ENCODE data around the gene MYCN. TPM values are rescaled to one million over a fixed set of nuclear protein-coding genes. Genes with fewer than 3 reads are reported as not detected.

The MYCN gene
- total RNA-seq, 2 experiments from 2014 or later: 0.16 to 0.22 TPM

DNA sequence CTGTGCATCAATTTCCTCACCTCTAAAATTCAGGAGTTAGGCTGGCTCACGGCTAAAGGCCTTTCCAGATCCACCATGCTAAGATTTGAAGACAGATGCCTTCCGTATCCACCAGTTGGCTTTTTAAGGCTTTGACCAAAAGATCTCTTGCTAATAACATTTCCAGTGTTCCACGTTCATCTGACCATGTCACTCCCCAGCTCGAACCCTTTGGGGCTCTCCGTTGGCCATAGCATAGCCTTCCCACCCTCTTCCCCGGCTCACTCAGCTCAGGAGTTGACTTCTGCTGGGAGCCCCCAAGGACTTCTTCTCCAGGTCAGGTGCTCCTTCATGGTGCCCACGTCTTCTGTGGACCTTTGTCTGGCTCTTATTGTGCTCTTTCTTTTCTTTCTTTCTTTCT lies 53.3 kb downstream of the MYCN start:
- TF ChIP-seq, protein P1, sequence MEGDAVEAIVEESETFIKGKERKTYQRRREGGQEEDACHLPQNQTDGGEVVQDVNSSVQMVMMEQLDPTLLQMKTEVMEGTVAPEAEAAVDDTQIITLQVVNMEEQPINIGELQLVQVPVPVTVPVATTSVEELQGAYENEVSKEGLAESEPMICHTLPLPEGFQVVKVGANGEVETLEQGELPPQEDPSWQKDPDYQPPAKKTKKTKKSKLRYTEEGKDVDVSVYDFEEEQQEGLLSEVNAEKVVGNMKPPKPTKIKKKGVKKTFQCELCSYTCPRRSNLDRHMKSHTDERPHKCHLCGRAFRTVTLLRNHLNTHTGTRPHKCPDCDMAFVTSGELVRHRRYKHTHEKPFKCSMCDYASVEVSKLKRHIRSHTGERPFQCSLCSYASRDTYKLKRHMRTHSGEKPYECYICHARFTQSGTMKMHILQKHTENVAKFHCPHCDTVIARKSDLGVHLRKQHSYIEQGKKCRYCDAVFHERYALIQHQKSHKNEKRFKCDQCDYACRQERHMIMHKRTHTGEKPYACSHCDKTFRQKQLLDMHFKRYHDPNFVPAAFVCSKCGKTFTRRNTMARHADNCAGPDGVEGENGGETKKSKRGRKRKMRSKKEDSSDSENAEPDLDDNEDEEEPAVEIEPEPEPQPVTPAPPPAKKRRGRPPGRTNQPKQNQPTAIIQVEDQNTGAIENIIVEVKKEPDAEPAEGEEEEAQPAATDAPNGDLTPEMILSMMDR (IDR thresholded peaks at IDR 0.05): no peak
- CTCF ChIA-PET: no interaction called here

DNA sequence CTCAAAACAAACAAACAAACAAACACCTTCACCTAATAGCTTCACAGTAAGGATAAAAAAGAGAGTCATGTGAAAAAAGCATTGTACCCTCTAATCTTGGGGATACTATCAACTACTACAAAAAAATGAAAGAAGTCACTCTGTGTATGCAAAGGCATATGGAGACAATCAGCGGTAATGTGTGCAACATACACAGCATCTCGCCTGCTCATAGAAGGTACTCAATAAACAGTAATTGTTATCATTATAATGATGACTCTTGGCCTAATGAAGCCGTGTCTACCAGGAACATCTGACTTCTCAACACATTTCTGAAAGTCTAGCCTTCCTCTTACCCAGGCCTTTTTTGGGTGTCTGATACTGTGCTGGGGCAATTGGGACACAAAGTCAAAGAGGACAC lies 55.3 kb downstream of the MYCN start:
- no peak for ATAC-seq
- H3K4me3 Mint-ChIP-seq: no peak overlapping the region
- no peak for DNase-seq
- no peaks in the 10 kb centered on the region for H3K9me3 Mint-ChIP-seq
- H3K4me1 Mint-ChIP-seq (ENCODE audit: low read depth): no peaks in the 10 kb centered on the region
- no peak overlapping the region for H3K27ac Mint-ChIP-seq
- no peaks in the 10 kb centered on the region for H3K27me3 Mint-ChIP-seq
- intact Hi-C loops (cut with micrococcal nuclease): no loop called here
- no peaks in the 10 kb centered on the region for H3K36me3 Mint-ChIP-seq (ENCODE audit: low read depth)
- TF ChIP-seq, protein P1 (IDR thresholded peaks at IDR 0.05): no peak
- ChIA-PET POLR2A (no interaction called here), CTCF (no interaction called here)

More for the DNA sequence above, 53.3 kb downstream of the MYCN start:
- Mint-ChIP-seq H3K27ac (no peak overlapping the region), H3K9me3 (no peaks in the 10 kb centered on the region), H3K4me3 (no peak overlapping the region), H3K4me1 (ENCODE audit: low read depth) (no peaks in the 10 kb centered on the region), H3K27me3 (no peaks in the 10 kb centered on the region), H3K36me3 (ENCODE audit: low read depth) (no peaks in the 10 kb centered on the region)
- ATAC-seq (no peak), DNase-seq (no peak)
- POLR2A ChIA-PET: no interaction called here
- intact Hi-C loops (cut with micrococcal nuclease): no loop called here
